Neural progenitor cell (in vitro differentiated cells): Measurements from ENCODE around the gene TCERG1L. TPM values are rescaled to one million over a fixed set of nuclear protein-coding genes. Genes with fewer than 3 reads are reported as not detected.

Source experiments
- DNase-seq: peaks from one replicate; pipeline ENCODE4 v3.0.0-alpha.2; 2016; ENCODE audit warnings: low spot score
- H2AFZ ChIP-seq: fragments of 200-600 bp; sonication (generic); replicated peaks from 2 replicates; pipeline ENCODE4 v1.6.1; 2016; ENCODE audit warnings: antibody characterized with exemption
- H3F3A ChIP-seq: fragments of 200-600 bp; sonication (generic); 2 replicates; pipeline ENCODE4 v1.6.1; 2016; ENCODE audit warnings: antibody characterized with exemption, low read depth
- H3K27ac ChIP-seq: fragments of 200-600 bp; sonication (generic); 2 replicates; pipeline ENCODE4 v1.5.1; 2016; ENCODE audit warnings: mild to moderate bottlenecking
- H3K27me3 ChIP-seq: fragments of 200-600 bp; sonication (generic); 2 replicates; pipeline ENCODE4 v1.6.1; 2016; ENCODE audit warnings: mild to moderate bottlenecking, moderate library complexity
- H3K36me3 ChIP-seq: fragments of 200-600 bp; sonication (generic); 2 replicates; pipeline ENCODE4 v1.5.1; 2016
- H3K4me1 ChIP-seq: fragments of 200-600 bp; sonication (generic); 2 replicates; pipeline ENCODE4 v1.6.1; 2016; ENCODE audit warnings: mixed run types
- H3K4me2 ChIP-seq: fragments of 200-600 bp; sonication (generic); 2 replicates; pipeline ENCODE4 v1.6.1; 2016
- H3K4me3 ChIP-seq: fragments of 200-600 bp; sonication (generic); 2 replicates; pipeline ENCODE4 v1.5.1; 2016
- H3K79me2 ChIP-seq: fragments of 200-600 bp; sonication (generic); 2 replicates; pipeline ENCODE4 v1.6.1; 2016; ENCODE audit warnings: low read depth
- H3K9ac ChIP-seq: fragments of 200-600 bp; sonication (generic); 2 replicates; pipeline ENCODE4 v1.6.1; 2016
- H3K9me3 ChIP-seq: fragments of 200-600 bp; sonication (generic); 2 replicates; pipeline ENCODE4 v1.5.1; 2016; ENCODE audit warnings: low read depth
- H4K20me1 ChIP-seq: fragments of 200-600 bp; sonication (generic); 2 replicates; pipeline ENCODE4 v1.6.1; 2016; ENCODE audit warnings: low read depth
- H3K27ac Mint-ChIP-seq: 3 replicates; pipeline ENCODE4 v1.8.0; 2021; ENCODE audit warnings: mixed read lengths
- H3K27me3 Mint-ChIP-seq: 2 replicates; pipeline ENCODE4 v1.8.0; 2022; ENCODE audit warnings: low read depth, mild to moderate bottlenecking, inconsistent platforms, moderate library complexity, mixed read lengths; ENCODE audit not compliant: insufficient read depth
- H3K36me3 Mint-ChIP-seq: 3 replicates; pipeline ENCODE4 v1.8.0; 2021; ENCODE audit warnings: mixed read lengths
- H3K4me1 Mint-ChIP-seq: 3 replicates; pipeline ENCODE4 v1.8.0; 2021; ENCODE audit warnings: mixed read lengths
- H3K4me3 Mint-ChIP-seq: 3 replicates; pipeline ENCODE4 v1.8.0; 2021; ENCODE audit warnings: mild to moderate bottlenecking, moderate library complexity, mixed read lengths
- H3K9me3 Mint-ChIP-seq: 3 replicates; pipeline ENCODE4 v1.8.0; 2020; ENCODE audit warnings: mixed read lengths
- CTCF ChIP-seq: fragments of 200-600 bp; sonication (generic); IDR thresholded peaks from 2 replicates; pipeline ENCODE4 v1.5.1; 2017; ENCODE audit warnings: antibody characterized with exemption, mild to moderate bottlenecking
- EZH2 ChIP-seq: fragments of 200-600 bp; sonication (generic); IDR thresholded peaks from 2 replicates; pipeline ENCODE4 v1.6.1; 2017; ENCODE audit warnings: antibody characterized with exemption, mild to moderate bottlenecking, moderate library complexity
- EZH2phosphoT487 ChIP-seq: fragments of 200-600 bp; sonication (generic); IDR thresholded peaks from 2 replicates; pipeline ENCODE4 v1.6.1; 2017; ENCODE audit warnings: antibody characterized with exemption
- total RNA-seq: library from RNA; depleted of rRNA; stranded (reverse); fragments of >200 nt; gene quantifications from 2 replicates; pipeline ENCODE4 v1.2.3, GENCODE V29; 2015; ENCODE audit warnings: low replicate concordance

The TCERG1L gene
- total RNA-seq, 1 donor from 2014 or later: 1.8 TPM

- Mint-ChIP-seq H3K36me3 (no peaks in the 10 kb centered on the region), H3K4me3 (no peak overlapping the region), H3K9me3 (peaks cover 9% of the 10 kb centered on the region)
Measured at GRCh38 chr10:131290781-131291180, 20.7 kb downstream of the TCERG1L start.

GRCh38 chr10:131288648-131289047 is 22.9 kb downstream of the TCERG1L start:
- Histone ChIP-seq H3K79me2 (no peaks in the 10 kb centered on the region), H3K36me3 (no peaks in the 10 kb centered on the region), H3K27me3 (no peaks in the 10 kb centered on the region), H3K9ac (no peak overlapping the region), H3F3A (no peaks in the 10 kb centered on the region), H3K4me3 (no peak overlapping the region), H3K4me1 (no peaks in the 10 kb centered on the region), H3K9me3 (no peaks in the 10 kb centered on the region), H2AFZ (no peak overlapping the region), H4K20me1 (no peaks in the 10 kb centered on the region), H3K4me2 (no peak overlapping the region), H3K27ac (no peak overlapping the region)
- no peak for DNase-seq
- H3K27me3 Mint-ChIP-seq: peaks cover 2% of the 10 kb centered on the region
- no peak for TF ChIP-seq CTCF
- TF ChIP-seq EZH2phosphoT487: no peak
- TF ChIP-seq EZH2: no peak
- H3K9me3 Mint-ChIP-seq: peaks cover 5% of the 10 kb centered on the region
- no peak overlapping the region for H3K27ac Mint-ChIP-seq
- no peak overlapping the region for H3K4me3 Mint-ChIP-seq
- no peaks in the 10 kb centered on the region for H3K4me1 Mint-ChIP-seq
- H3K36me3 Mint-ChIP-seq: no peaks in the 10 kb centered on the region

More at GRCh38 chr10:131290781-131291180, 20.7 kb downstream of the TCERG1L start:
- no peaks in the 10 kb centered on the region for H3K4me1 ChIP-seq
- H3K9ac ChIP-seq: no peak overlapping the region
- no peak overlapping the region for H2AFZ ChIP-seq
- no peak overlapping the region for H3K27ac ChIP-seq
- no peaks in the 10 kb centered on the region for H3K36me3 ChIP-seq
- DNase-seq: no peak
- H3K4me2 ChIP-seq: no peak overlapping the region
- no peak overlapping the region for H3K27ac Mint-ChIP-seq
- TF ChIP-seq EZH2 (no peak), EZH2phosphoT487 (no peak), CTCF (no peak)
- no peaks in the 10 kb centered on the region for H3K27me3 ChIP-seq
- no peaks in the 10 kb centered on the region for H3K4me1 Mint-ChIP-seq
- peaks cover 3% of the 10 kb centered on the region for H3K27me3 Mint-ChIP-seq
- H3F3A ChIP-seq: no peaks in the 10 kb centered on the region
- no peak overlapping the region for H3K4me3 ChIP-seq
- no peaks in the 10 kb centered on the region for H3K9me3 ChIP-seq
- H4K20me1 ChIP-seq: no peaks in the 10 kb centered on the region
- H3K79me2 ChIP-seq: no peaks in the 10 kb centered on the region

GRCh38 chr10:131282961-131283360 is 28.6 kb downstream of the TCERG1L start:
- Histone ChIP-seq H4K20me1 (no peaks in the 10 kb centered on the region), H2AFZ (no peak overlapping the region), H3K27ac (no peak overlapping the region), H3K36me3 (no peaks in the 10 kb centered on the region), H3K9ac (no peak overlapping the region), H3F3A (no peaks in the 10 kb centered on the region), H3K9me3 (no peaks in the 10 kb centered on the region), H3K27me3 (no peaks in the 10 kb centered on the region), H3K4me3 (no peak overlapping the region), H3K4me2 (no peak overlapping the region), H3K79me2 (no peaks in the 10 kb centered on the region), H3K4me1 (no peaks in the 10 kb centered on the region)
- no peak for DNase-seq
- H3K36me3 Mint-ChIP-seq: no peaks in the 10 kb centered on the region
- TF ChIP-seq CTCF (no peak), EZH2phosphoT487 (no peak), EZH2 (no peak)
- no peak overlapping the region for H3K4me3 Mint-ChIP-seq
- no peak overlapping the region for H3K27ac Mint-ChIP-seq
- no peaks in the 10 kb centered on the region for H3K4me1 Mint-ChIP-seq
- peaks cover 5% of the 10 kb centered on the region for H3K27me3 Mint-ChIP-seq
- no peaks in the 10 kb centered on the region for H3K9me3 Mint-ChIP-seq
